Measurements from ENCODE around the gene EMC6. TPM values are rescaled to one million over a fixed set of nuclear protein-coding genes. Genes with fewer than 3 reads are reported as not detected.

Gene EMC6
- total RNA-seq, 1 experiment from 2014 or later = 56.5 TPM

DNA sequence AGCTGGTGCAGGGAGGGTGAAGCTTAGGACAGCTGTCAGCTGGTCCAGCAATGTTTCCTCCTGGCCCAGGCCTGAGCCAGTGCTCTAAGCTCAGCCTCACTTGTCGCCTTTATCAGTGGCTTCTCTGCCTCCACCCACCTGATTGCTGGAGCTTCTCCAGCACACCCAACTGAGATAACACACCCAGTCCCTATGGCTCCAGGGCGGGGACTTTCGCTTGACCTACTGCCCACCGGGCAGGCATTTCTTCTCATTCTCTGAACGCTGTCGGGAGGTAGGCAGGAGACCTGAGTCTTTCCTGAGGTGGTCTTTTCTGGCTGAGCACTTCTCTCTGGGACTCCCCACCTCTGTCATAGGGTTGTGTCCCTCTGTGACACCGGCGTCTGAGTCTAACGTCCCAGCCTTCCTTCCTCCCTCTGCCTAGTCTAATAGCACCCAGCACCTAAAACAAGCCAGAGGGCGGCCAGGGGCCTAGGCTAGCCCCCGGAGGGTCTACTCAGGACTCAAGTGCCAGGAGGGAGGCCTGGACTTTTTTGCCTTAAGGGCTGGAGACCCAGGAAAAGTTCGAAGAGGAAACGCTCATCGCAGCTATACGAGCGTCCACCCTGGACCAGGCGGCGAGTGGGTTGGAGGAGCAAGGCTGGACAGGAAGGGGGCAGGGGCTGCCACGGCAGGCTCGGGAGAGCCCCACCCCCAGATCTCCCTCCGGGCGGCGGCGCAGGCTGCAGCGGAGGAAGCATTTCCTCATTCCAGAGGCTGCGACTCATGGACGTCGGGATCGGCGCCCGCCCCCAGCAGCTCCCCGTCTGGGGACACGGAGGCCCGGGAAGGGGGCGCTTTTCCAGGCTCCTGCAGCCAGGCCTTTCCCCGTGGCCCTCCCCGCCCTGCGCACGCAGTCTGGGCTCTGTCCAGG, 990 bp upstream of the EMC6 start:
- BruUV-seq (replicated peaks) = TSS peak; percentile 45
- no peaks in the 10 kb centered on the region for H3F3A ChIP-seq (ENCODE audit: low read length, unreplicated experiment)
- H3K9me3 ChIP-seq (ENCODE audit: low read length) = no peaks in the 10 kb centered on the region
- intact Hi-C loops (cut with micrococcal nuclease) = loop anchor here (2.0 kb wide), 1 partner anchor 31 kb away; the partner anchor contains the start of genes CTNS and SHPK
- DNase-seq = peak; percentile 82
- peaks cover 13% of the 10 kb centered on the region; the same call in 1 of the 2 replicates for H4K20me1 ChIP-seq (ENCODE audit: low read length)
- POLR2A ChIA-PET (ENCODE audit: unreplicated experiment) = interaction anchor here (0.5 to 0.7 kb wide), 2 partner anchors 8 to 943 kb away, joined by 3 to 4 read pairs; no protein-coding TSS in a partner anchor
- peaks cover 11% of the 10 kb centered on the region; the same call in 1 of the 2 replicates for H3K4me1 ChIP-seq (ENCODE audit: insufficient read depth, low read length)
- H3K27me3 ChIP-seq (ENCODE audit: low read length) = no peaks in the 10 kb centered on the region
- H3K4me2 ChIP-seq (ENCODE audit: low read length) = peak overlapping the region; percentile 99
- H3K79me2 ChIP-seq (ENCODE audit: low read length) = peaks cover 47% of the 10 kb centered on the region
- H3K27ac ChIP-seq (ENCODE audit: low read length) = peak overlapping the region; percentile 83
- no peaks in the 10 kb centered on the region for H3K36me3 ChIP-seq (ENCODE audit: low read depth, low read length)
- peak overlapping the region; percentile 46 for H2AFZ ChIP-seq (ENCODE audit: low read length)
- TF ChIP-seq EZH2phosphoT487 (IDR thresholded peaks at IDR 0.05; ENCODE audit: borderline replicate concordance, low read length) = no peak
- no peak for TF ChIP-seq EZH2 (IDR thresholded peaks at IDR 0.05; ENCODE audit: low read length, unreplicated experiment)
- TF ChIP-seq, protein P1, sequence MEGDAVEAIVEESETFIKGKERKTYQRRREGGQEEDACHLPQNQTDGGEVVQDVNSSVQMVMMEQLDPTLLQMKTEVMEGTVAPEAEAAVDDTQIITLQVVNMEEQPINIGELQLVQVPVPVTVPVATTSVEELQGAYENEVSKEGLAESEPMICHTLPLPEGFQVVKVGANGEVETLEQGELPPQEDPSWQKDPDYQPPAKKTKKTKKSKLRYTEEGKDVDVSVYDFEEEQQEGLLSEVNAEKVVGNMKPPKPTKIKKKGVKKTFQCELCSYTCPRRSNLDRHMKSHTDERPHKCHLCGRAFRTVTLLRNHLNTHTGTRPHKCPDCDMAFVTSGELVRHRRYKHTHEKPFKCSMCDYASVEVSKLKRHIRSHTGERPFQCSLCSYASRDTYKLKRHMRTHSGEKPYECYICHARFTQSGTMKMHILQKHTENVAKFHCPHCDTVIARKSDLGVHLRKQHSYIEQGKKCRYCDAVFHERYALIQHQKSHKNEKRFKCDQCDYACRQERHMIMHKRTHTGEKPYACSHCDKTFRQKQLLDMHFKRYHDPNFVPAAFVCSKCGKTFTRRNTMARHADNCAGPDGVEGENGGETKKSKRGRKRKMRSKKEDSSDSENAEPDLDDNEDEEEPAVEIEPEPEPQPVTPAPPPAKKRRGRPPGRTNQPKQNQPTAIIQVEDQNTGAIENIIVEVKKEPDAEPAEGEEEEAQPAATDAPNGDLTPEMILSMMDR (conservative IDR thresholded peaks at IDR 0.05; ENCODE audit: low read depth, low read length) = peak; percentile 16; the same call in 1 of the 2 replicates
- no peaks in the 10 kb centered on the region for H3K9me2 ChIP-seq (replicated peaks; ENCODE audit: low read length)
- ATAC-seq = peak; percentile 71
- CTCF ChIA-PET = interaction anchor here (1.0 kb wide), 1 partner anchor 32 kb away, joined by 3 read pairs; the partner anchor contains the start of gene SHPK
- peak overlapping the region; percentile 95 for H3K9ac ChIP-seq (ENCODE audit: low read length)
- H3K4me3 ChIP-seq (ENCODE audit: low read length) = peak overlapping the region; percentile 99

DNA sequence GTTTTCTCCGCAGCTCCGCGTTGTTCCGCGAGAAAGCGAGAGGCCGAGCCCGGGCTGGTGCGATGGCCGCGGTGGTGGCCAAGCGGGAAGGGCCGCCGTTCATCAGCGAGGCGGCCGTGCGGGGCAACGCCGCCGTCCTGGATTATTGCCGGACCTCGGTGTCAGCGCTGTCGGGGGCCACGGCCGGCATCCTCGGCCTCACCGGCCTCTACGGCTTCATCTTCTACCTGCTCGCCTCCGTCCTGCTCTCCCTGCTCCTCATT, 404 bp downstream of the EMC6 start:
- TF ChIP-seq EZH2phosphoT487 (IDR thresholded peaks at IDR 0.05; ENCODE audit: borderline replicate concordance, low read length) = no peak
- TF ChIP-seq, protein P1 (conservative IDR thresholded peaks at IDR 0.05; ENCODE audit: low read depth, low read length) = no peak
- TF ChIP-seq EZH2 (IDR thresholded peaks at IDR 0.05; ENCODE audit: low read length, unreplicated experiment) = no peak
- H3K4me1 ChIP-seq (ENCODE audit: insufficient read depth, low read length) = peaks cover 11% of the 10 kb centered on the region; the same call in 1 of the 2 replicates
- peak overlapping the region; percentile 99 for H3K4me3 ChIP-seq (ENCODE audit: low read length)
- H3K27me3 ChIP-seq (ENCODE audit: low read length) = no peaks in the 10 kb centered on the region
- DNase-seq (no peak), ATAC-seq (no peak; the same call in 1 of the 2 replicates)
- peak overlapping the region; percentile 82 for H3K4me2 ChIP-seq (ENCODE audit: low read length)
- H3K79me2 ChIP-seq (ENCODE audit: low read length) = peaks cover 47% of the 10 kb centered on the region
- POLR2A ChIA-PET (ENCODE audit: unreplicated experiment) = no interaction called here
- TSS peak; percentile 78 for BruUV-seq (replicated peaks)
- intact Hi-C loops (cut with micrococcal nuclease) = loop anchor here (2.0 kb wide), 1 partner anchor 32 kb away; the partner anchor contains the start of genes CTNS and SHPK
- H3F3A ChIP-seq (ENCODE audit: low read length, unreplicated experiment) = no peaks in the 10 kb centered on the region
- no peaks in the 10 kb centered on the region for H3K9me3 ChIP-seq (ENCODE audit: low read length)
- H3K9me2 ChIP-seq (replicated peaks; ENCODE audit: low read length) = no peaks in the 10 kb centered on the region
- peaks cover 13% of the 10 kb centered on the region; the same call in 1 of the 2 replicates for H4K20me1 ChIP-seq (ENCODE audit: low read length)
- H3K27ac ChIP-seq (ENCODE audit: low read length) = peak overlapping the region; percentile 48
- H3K36me3 ChIP-seq (ENCODE audit: low read depth, low read length) = no peaks in the 10 kb centered on the region
- CTCF ChIA-PET = no interaction called here
- H3K9ac ChIP-seq (ENCODE audit: low read length) = peak overlapping the region; percentile 95
- peak overlapping the region; percentile 86 for H2AFZ ChIP-seq (ENCODE audit: low read length)
